HepG2 (cell line): Measurements from ENCODE around the gene NAB1.

Experiments used
- E2F5 ChIP-seq: sonication (generic); formaldehyde crosslinking; conservative IDR thresholded peaks from 2 replicates; pipeline ENCODE4 v1.4.0; 2020; ENCODE audit warnings: missing genetic modification reagents
- HNRNPK ChIP-seq: fragments of 200-400 bp; formaldehyde crosslinking; IDR thresholded peaks from 2 replicates; pipeline ENCODE4 v1.6.1; 2018; ENCODE audit warnings: low read length, low read depth, moderate library complexity, mild to moderate bottlenecking; ENCODE audit not compliant: poor library complexity, severe bottlenecking
- MXI1 ChIP-seq: IDR thresholded peaks from 3 replicates; pipeline ENCODE4 v1.6.1; 2012; ENCODE audit warnings: low read depth, low read length, inconsistent platforms, borderline replicate concordance
- NR3C1 ChIP-seq: sonication (generic); formaldehyde crosslinking; IDR thresholded peaks from 2 replicates; pipeline ENCODE4 v1.4.0; 2020; ENCODE audit warnings: missing genetic modification reagents
- POLR2AphosphoS5 ChIP-seq: IDR thresholded peaks from 2 replicates; pipeline ENCODE4 v1.6.1; 2012; ENCODE audit warnings: low read depth, low read length
- RBM22 ChIP-seq: fragments of 200-400 bp; formaldehyde crosslinking; optimal IDR thresholded peaks from 2 replicates; pipeline ENCODE3; 2017; ENCODE audit warnings: mild to moderate bottlenecking, low read length, moderate library complexity
- ZNF337 ChIP-seq: sonication (generic); formaldehyde crosslinking; IDR thresholded peaks from 2 replicates; pipeline ENCODE4 v1.5.1; 2020; ENCODE audit warnings: missing genetic modification reagents, low read depth, mild to moderate bottlenecking, borderline replicate concordance

- TF ChIP-seq HNRNPK = no peak
- TF ChIP-seq RBM22 = no peak
- TF ChIP-seq E2F5 (CRISPR knock-in tag) = no peak
- no peak for TF ChIP-seq POLR2AphosphoS5
- no peak for TF ChIP-seq ZNF337
- no peak for TF ChIP-seq MXI1
- no peak for TF ChIP-seq NR3C1
Measured at GRCh38 chr2:190653931-190654330, 5.0 kb downstream of the NAB1 start.
